ENCODE measurements around the gene AMOTL1. TPM values are rescaled to one million over a fixed set of nuclear protein-coding genes. Genes with fewer than 3 reads are reported as not detected.
"Not testable (repeated sequence)": the region's sequence is repeated elsewhere in the genome, so short reads cannot be mapped to it uniquely, and the experiment has no call there.

AMOTL1 gene
- total RNA-seq, 4 donors from 2014 or later, result 34.1 to 51.2 (median 41.0) TPM

DNA sequence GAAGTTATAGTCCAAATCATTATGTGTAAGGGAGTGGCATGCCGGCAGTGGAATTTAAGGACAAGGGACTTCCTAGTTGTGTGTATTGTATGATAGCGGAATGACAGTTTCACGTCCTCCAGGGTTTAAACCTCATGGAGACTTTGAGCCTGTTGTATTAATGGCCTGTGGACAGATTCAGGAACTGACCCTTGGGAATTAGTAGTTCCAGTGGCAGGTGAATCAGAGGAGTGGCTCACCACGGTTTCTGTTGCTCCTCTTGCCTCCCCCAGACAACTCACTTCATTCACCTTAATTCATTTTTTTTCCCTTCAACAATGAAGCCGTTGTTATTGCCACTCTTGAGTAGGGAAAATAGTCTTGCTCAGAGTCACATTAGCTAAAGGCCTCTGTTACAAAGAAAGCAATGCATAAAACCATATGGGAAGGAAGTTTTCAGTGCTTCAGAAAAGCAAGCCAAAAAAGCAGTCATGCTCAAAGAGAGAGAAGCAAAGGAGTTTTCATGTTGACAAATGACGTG is 22.6 kb downstream of the AMOTL1 start:
- H3K27ac ChIP-seq, result peak overlapping the region; percentile 29 to 75 (median 34)
- no peaks in the 10 kb centered on the region for H3K36me3 ChIP-seq
- WGBS, 2 donors, result 43 to 51% methylated on average over 6 of the region's 6 CpGs
- no peak for DNase-seq
- H3K4me1 ChIP-seq, result peaks cover 55 to 71% of the 10 kb centered on the region in 2 donors
- H3K27me3 ChIP-seq, result no peaks in the 10 kb centered on the region
- H3K4me3 ChIP-seq (replicated peaks in 1 of 3), result no peak overlapping the region
- no peaks in the 10 kb centered on the region for H3K9me3 ChIP-seq
- TF ChIP-seq POLR2A (IDR thresholded peaks at IDR 0.05), result no peak
- intact Hi-C loops (cut with DNase I), result no loop called here

DNA sequence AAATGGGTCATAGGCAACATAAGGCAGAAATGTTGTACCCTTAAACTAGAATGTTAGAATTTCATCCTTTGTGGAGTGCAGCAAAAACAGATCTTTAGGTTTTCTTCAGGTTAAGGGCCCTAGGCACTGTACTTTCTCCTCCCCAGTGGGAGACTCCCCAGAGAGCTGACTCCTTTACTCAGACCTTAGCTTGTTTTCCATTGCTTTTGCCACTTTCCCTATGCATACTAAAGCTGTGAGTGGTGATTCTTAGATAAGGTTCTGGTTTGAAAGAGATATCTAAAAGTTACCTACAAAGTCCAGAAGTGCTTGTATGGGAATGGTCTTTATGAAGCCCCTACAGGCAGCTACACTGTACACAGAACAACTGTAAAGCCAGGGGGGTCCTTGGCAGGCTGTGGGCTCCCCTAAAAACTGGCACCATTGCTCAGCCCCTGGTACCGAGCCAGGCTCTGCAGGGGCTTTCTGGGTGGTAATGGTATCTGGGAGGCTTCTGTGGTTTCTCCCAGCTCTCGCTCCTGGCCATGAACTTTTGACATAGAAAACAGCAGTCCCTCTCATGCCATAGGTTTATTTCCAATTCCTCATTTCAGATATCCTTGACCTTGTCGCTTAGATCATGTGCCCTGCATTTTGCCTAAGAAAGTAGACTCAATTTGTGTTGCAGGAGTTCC is 23.2 kb downstream of the AMOTL1 start:
- WGBS, 2 donors, result 93 to 96% methylated on average over 2 to 3 of the region's 3 CpGs
- H3K36me3 ChIP-seq, result no peaks in the 10 kb centered on the region
- peak overlapping the region; percentile 29 to 75 (median 34) for H3K27ac ChIP-seq

DNA sequence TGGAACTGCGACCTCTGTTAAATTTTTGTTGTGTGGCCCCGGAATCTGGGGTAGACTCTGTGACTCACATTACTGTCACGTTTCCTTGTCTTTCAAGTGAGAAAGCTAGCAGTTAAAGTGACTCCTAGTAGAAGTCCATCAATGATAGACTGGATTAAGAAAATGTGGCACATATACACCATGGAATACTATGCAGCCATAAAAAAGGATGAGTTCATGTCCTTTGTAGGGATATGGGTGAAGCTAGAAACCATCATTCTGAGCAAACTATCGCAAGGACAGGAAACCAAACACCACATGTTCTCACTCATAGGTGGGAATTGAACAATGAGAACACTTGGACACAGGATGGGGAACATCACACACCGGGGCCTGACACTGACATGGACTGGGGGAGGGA is 23.8 kb downstream of the AMOTL1 start:
- 96 to 98% methylated on average over 5 of the region's 5 CpGs for WGBS, 2 donors
- H3K27me3 ChIP-seq; H3K4me3 ChIP-seq (replicated peaks in 1 of 3); H3K9me3 ChIP-seq; DNase-seq; intact Hi-C loops (cut with DNase I); H3K36me3 ChIP-seq: not testable (repeated sequence)
- Histone ChIP-seq H3K4me1 (peaks cover 52 to 64% of the 10 kb centered on the region in 2 donors), H3K27ac (peak overlapping the region in 2 of 3 donors; percentile 34 to 75)

More for the DNA sequence above, 23.2 kb downstream of the AMOTL1 start:
- no peaks in the 10 kb centered on the region for H3K9me3 ChIP-seq
- TF ChIP-seq, protein P1, sequence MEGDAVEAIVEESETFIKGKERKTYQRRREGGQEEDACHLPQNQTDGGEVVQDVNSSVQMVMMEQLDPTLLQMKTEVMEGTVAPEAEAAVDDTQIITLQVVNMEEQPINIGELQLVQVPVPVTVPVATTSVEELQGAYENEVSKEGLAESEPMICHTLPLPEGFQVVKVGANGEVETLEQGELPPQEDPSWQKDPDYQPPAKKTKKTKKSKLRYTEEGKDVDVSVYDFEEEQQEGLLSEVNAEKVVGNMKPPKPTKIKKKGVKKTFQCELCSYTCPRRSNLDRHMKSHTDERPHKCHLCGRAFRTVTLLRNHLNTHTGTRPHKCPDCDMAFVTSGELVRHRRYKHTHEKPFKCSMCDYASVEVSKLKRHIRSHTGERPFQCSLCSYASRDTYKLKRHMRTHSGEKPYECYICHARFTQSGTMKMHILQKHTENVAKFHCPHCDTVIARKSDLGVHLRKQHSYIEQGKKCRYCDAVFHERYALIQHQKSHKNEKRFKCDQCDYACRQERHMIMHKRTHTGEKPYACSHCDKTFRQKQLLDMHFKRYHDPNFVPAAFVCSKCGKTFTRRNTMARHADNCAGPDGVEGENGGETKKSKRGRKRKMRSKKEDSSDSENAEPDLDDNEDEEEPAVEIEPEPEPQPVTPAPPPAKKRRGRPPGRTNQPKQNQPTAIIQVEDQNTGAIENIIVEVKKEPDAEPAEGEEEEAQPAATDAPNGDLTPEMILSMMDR (IDR thresholded peaks at IDR 0.05), result no peak
- no peak for TF ChIP-seq POLR2A (IDR thresholded peaks at IDR 0.05)
- peaks cover 55 to 68% of the 10 kb centered on the region in 2 donors for H3K4me1 ChIP-seq
- intact Hi-C loops (cut with DNase I), result no loop called here
- no peaks in the 10 kb centered on the region for H3K27me3 ChIP-seq
- no peak for DNase-seq
- no peak overlapping the region for H3K4me3 ChIP-seq (replicated peaks in 1 of 3)

DNA sequence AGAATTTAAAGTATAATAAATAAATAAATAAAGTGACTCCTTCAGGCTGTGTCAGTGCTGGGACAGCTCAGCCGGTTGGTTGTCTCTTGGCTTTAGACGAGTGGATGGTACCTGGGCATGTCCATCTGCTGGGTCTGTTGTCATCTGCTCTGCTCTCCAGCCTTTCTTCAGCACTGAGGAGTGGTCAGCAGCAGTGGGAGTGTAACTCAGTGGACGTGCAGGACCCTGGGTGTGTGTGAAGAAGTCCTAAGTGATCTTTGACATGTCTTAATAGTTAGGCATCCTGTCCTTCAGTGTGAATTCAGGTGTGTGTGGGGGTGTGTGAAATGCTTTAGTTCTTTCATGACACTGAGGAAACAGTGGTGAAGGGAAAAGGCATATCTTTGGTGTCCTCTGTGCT is 24.3 kb downstream of the AMOTL1 start:
- no peak overlapping the region for H3K4me3 ChIP-seq (replicated peaks in 1 of 3)
- intact Hi-C loops (cut with DNase I), result no loop called here
- no peaks in the 10 kb centered on the region for H3K36me3 ChIP-seq
- DNase-seq, result no peak
- TF ChIP-seq POLR2A (IDR thresholded peaks at IDR 0.05), result no peak
- TF ChIP-seq, protein P1 (IDR thresholded peaks at IDR 0.05), result no peak
- H3K27me3 ChIP-seq, result no peaks in the 10 kb centered on the region
- 85 to 92% methylated on average over 3 of the region's 3 CpGs for WGBS, 2 donors
- peaks cover 49 to 62% of the 10 kb centered on the region in 2 donors for H3K4me1 ChIP-seq
- peak overlapping the region in 1 of 3 donors; percentile 38 for H3K27ac ChIP-seq
- no peaks in the 10 kb centered on the region for H3K9me3 ChIP-seq

DNA sequence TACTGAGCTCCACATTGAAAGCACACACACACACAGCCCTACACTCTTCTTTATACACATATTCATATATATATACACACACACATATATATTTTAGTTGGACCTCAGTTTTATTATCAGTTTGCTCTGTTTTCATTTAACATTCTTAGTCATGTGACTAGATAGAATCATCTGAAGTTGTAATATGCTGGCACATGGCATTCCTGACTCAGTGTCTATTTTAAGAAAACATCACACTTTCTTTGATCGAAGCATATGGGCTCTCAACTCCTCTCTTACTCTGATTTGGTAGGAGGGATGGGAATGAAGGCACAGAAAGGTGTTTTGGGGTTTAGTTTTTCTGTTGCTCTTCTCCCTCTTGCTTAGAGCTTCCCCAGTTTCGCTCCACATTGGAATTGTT is 24.8 kb downstream of the AMOTL1 start:
- DNase-seq, result no peak
- no peaks in the 10 kb centered on the region for H3K9me3 ChIP-seq
- no peak overlapping the region for H3K4me3 ChIP-seq (replicated peaks in 1 of 3)
- no peaks in the 10 kb centered on the region for H3K36me3 ChIP-seq
- peak overlapping the region in 2 of 3 donors; percentile 25 to 38 for H3K27ac ChIP-seq
- TF ChIP-seq, protein P1 (IDR thresholded peaks at IDR 0.05), result no peak
- TF ChIP-seq POLR2A (IDR thresholded peaks at IDR 0.05), result no peak
- WGBS, 2 donors, result 82 to 88% methylated on average over 2 of the region's 2 CpGs
- peaks cover 46 to 58% of the 10 kb centered on the region in 2 donors for H3K4me1 ChIP-seq
- intact Hi-C loops (cut with DNase I), result no loop called here
- H3K27me3 ChIP-seq, result no peaks in the 10 kb centered on the region

DNA sequence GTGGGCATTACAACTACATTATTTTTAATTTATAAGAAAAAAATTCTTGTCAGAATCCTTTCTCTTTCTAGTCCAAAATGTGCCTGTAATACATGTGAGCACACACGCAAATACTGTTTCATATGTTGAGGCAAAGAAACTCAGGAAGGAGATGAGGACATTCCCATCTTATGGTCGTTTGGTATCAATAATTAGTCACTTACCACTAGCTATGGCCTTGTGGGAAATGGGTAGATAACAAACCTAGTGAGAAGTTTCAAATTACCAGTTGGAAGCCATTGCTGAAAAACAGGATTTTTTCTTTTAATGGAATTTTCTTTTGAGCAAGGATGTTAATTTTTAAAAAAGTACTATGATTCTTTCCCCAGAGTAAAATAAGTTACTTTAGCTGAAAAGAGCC is 25.7 kb downstream of the AMOTL1 start:
- Histone ChIP-seq H3K27me3 (no peaks in the 10 kb centered on the region), H3K27ac (peak overlapping the region in 2 of 3 donors; percentile 38 to 47), H3K4me1 (peaks cover 38 to 50% of the 10 kb centered on the region in 2 donors), H3K4me3 (replicated peaks in 1 of 3) (no peak overlapping the region), H3K36me3 (no peaks in the 10 kb centered on the region), H3K9me3 (no peaks in the 10 kb centered on the region)
- no peak for TF ChIP-seq POLR2A (IDR thresholded peaks at IDR 0.05)
- TF ChIP-seq, protein P1 (IDR thresholded peaks at IDR 0.05), result no peak
- intact Hi-C loops (cut with DNase I), result no loop called here
- no peak for DNase-seq
- WGBS, 2 donors, result 73 to 78% methylated on average over 2 of the region's 2 CpGs
